Activated T-helper 17 cell treated with anti-CD3 and anti-CD28 coated beads, Interleukin-2, amount 50 U/mL, for 72 hours (primary cell): ENCODE data around the gene SCGB1D4. TPM values are rescaled to one million over a fixed set of nuclear protein-coding genes. Genes with fewer than 3 reads are reported as not detected.
"Not testable (repeated sequence)": the region's sequence is repeated elsewhere in the genome, so short reads cannot be mapped to it uniquely, and the experiment has no call there.

Source experiments
- ATAC-seq: fragments of 150-1000 bp; cut with Tn5 transposase; replicated peaks from 2 replicates; pipeline ENCODE4 v1.10.0; 2021; ENCODE audit warnings: mild to moderate bottlenecking, moderate library complexity
- H3K27ac Mint-ChIP-seq: one replicate; pipeline ENCODE4 v1.8.0; 2022; ENCODE audit warnings: mixed read lengths
- H3K27me3 Mint-ChIP-seq: one replicate; pipeline ENCODE4 v1.8.0; 2022; ENCODE audit warnings: mixed read lengths
- H3K36me3 Mint-ChIP-seq: one replicate; pipeline ENCODE4 v1.8.0; 2022; ENCODE audit warnings: low read depth, mild to moderate bottlenecking, mixed read lengths
- H3K4me1 Mint-ChIP-seq: one replicate; pipeline ENCODE4 v1.8.0; 2022; ENCODE audit warnings: mixed read lengths
- H3K4me3 Mint-ChIP-seq: one replicate; pipeline ENCODE4 v1.8.0; 2022; ENCODE audit warnings: mild to moderate bottlenecking, mixed read lengths
- H3K9me3 Mint-ChIP-seq: one replicate; pipeline ENCODE4 v1.8.0; 2022; ENCODE audit warnings: mixed read lengths
- total RNA-seq, 2 donors: library from RNA; stranded (reverse); gene quantifications; one replicate each; pipeline ENCODE4 v1.2.3, GENCODE V29; 2022

SCGB1D4 gene
- total RNA-seq, result not detected

- no peaks in the 10 kb centered on the region for H3K4me1 Mint-ChIP-seq
- no peaks in the 10 kb centered on the region for H3K9me3 Mint-ChIP-seq
- ATAC-seq, result no peak
- peaks cover 25% of the 10 kb centered on the region for H3K27me3 Mint-ChIP-seq
- no peak within 1 kb of the TSS for H3K4me3 Mint-ChIP-seq
- H3K36me3 Mint-ChIP-seq, result no peaks in the 10 kb centered on the region
- no peak within 1 kb of the TSS for H3K27ac Mint-ChIP-seq
Measured at GRCh38 chr11:62298975-62299374, at the start of gene SCGB1D4. Gene SCGB1D4 (minus strand): TSS chr11:62299075. CDS start chr11:62299010, 65 bp downstream.

- Mint-ChIP-seq H3K4me3 (no peak overlapping the region), H3K27ac (no peak overlapping the region), H3K9me3 (no peaks in the 10 kb centered on the region), H3K36me3 (no peaks in the 10 kb centered on the region), H3K27me3 (no peaks in the 10 kb centered on the region), H3K4me1 (no peaks in the 10 kb centered on the region)
- ATAC-seq, result no peak
Measured at GRCh38 chr11:62345861-62346260, 47.0 kb upstream of the SCGB1D4 start.

GRCh38 chr11:62344210-62344609, 45.3 kb upstream of the SCGB1D4 start:
- H3K27ac Mint-ChIP-seq, result no peak overlapping the region
- ATAC-seq, result no peak
- H3K27me3 Mint-ChIP-seq, result no peaks in the 10 kb centered on the region
- H3K36me3 Mint-ChIP-seq, result no peaks in the 10 kb centered on the region
- H3K4me1 Mint-ChIP-seq, result no peaks in the 10 kb centered on the region
- no peak overlapping the region for H3K4me3 Mint-ChIP-seq
- H3K9me3 Mint-ChIP-seq, result no peaks in the 10 kb centered on the region

GRCh38 chr11:62343646-62344190, 44.8 kb upstream of the SCGB1D4 start:
- not testable (repeated sequence) for H3K27ac Mint-ChIP-seq, H3K36me3 Mint-ChIP-seq, H3K4me1 Mint-ChIP-seq, H3K9me3 Mint-ChIP-seq, H3K27me3 Mint-ChIP-seq, H3K4me3 Mint-ChIP-seq, ATAC-seq

GRCh38 chr11:62341588-62341987, 42.7 kb upstream of the SCGB1D4 start:
- Mint-ChIP-seq H3K9me3 (no peaks in the 10 kb centered on the region), H3K27ac (no peak overlapping the region), H3K4me1 (no peaks in the 10 kb centered on the region), H3K4me3 (no peak overlapping the region), H3K27me3 (peaks cover 8% of the 10 kb centered on the region), H3K36me3 (no peaks in the 10 kb centered on the region)
- peak; percentile 22 for ATAC-seq

- H3K27ac Mint-ChIP-seq, result no peak overlapping the region
- no peaks in the 10 kb centered on the region for H3K4me1 Mint-ChIP-seq
- peaks cover 19% of the 10 kb centered on the region for H3K27me3 Mint-ChIP-seq
- no peaks in the 10 kb centered on the region for H3K36me3 Mint-ChIP-seq
- peak; percentile 58 for ATAC-seq
- no peaks in the 10 kb centered on the region for H3K9me3 Mint-ChIP-seq
- no peak overlapping the region for H3K4me3 Mint-ChIP-seq
Measured at GRCh38 chr11:62340269-62340901, 41.5 kb upstream of the SCGB1D4 start.

GRCh38 chr11:62338218-62338617, 39.3 kb upstream of the SCGB1D4 start:
- Mint-ChIP-seq H3K27me3 (peaks cover 23% of the 10 kb centered on the region), H3K27ac (no peak overlapping the region), H3K36me3 (no peaks in the 10 kb centered on the region), H3K4me1 (no peaks in the 10 kb centered on the region), H3K9me3 (no peaks in the 10 kb centered on the region), H3K4me3 (peak overlapping the region; percentile 81)
- ATAC-seq, result no peak

GRCh38 chr11:62337303-62338181, 38.7 kb upstream of the SCGB1D4 start, which contains the start of gene ASRGL1:
Gene ASRGL1 (plus strand): TSS chr11:62337448. CDS start chr11:62337978, 530 bp downstream.
- Mint-ChIP-seq H3K4me3 (peak within 1 kb of the TSS; percentile 81), H3K4me1 (no peaks in the 10 kb centered on the region), H3K9me3 (no peaks in the 10 kb centered on the region), H3K27me3 (peaks cover 26% of the 10 kb centered on the region), H3K27ac (peak within 1 kb of the TSS; percentile 51), H3K36me3 (no peaks in the 10 kb centered on the region)
- peak; percentile 87 for ATAC-seq

GRCh38 chr11:62336949-62337302, 38.1 kb upstream of the SCGB1D4 start:
- peak overlapping the region; percentile 51 for H3K27ac Mint-ChIP-seq
- H3K4me3 Mint-ChIP-seq, result peak overlapping the region; percentile 81
- H3K9me3 Mint-ChIP-seq, ATAC-seq, H3K4me1 Mint-ChIP-seq, H3K36me3 Mint-ChIP-seq: not testable (repeated sequence)
- peaks cover 26% of the 10 kb centered on the region for H3K27me3 Mint-ChIP-seq

- Mint-ChIP-seq H3K27ac (no peak overlapping the region), H3K4me3 (no peak overlapping the region), H3K36me3 (no peaks in the 10 kb centered on the region), H3K9me3 (no peaks in the 10 kb centered on the region), H3K27me3 (peaks cover 37% of the 10 kb centered on the region), H3K4me1 (no peaks in the 10 kb centered on the region)
- no peak for ATAC-seq
Measured at GRCh38 chr11:62333768-62334167, 34.9 kb upstream of the SCGB1D4 start.

- not testable (repeated sequence) for H3K36me3 Mint-ChIP-seq, H3K9me3 Mint-ChIP-seq, ATAC-seq, H3K27ac Mint-ChIP-seq, H3K4me1 Mint-ChIP-seq, H3K4me3 Mint-ChIP-seq
- peaks cover 34% of the 10 kb centered on the region for H3K27me3 Mint-ChIP-seq
Measured at GRCh38 chr11:62331264-62331663, 32.4 kb upstream of the SCGB1D4 start.

GRCh38 chr11:62327541-62327940, 28.7 kb upstream of the SCGB1D4 start:
- not testable (repeated sequence) for H3K4me3 Mint-ChIP-seq, H3K27ac Mint-ChIP-seq, H3K36me3 Mint-ChIP-seq, ATAC-seq, H3K4me1 Mint-ChIP-seq, H3K9me3 Mint-ChIP-seq
- H3K27me3 Mint-ChIP-seq, result peaks cover 22% of the 10 kb centered on the region

- H3K9me3 Mint-ChIP-seq, ATAC-seq, H3K27ac Mint-ChIP-seq, H3K4me3 Mint-ChIP-seq, H3K36me3 Mint-ChIP-seq, H3K4me1 Mint-ChIP-seq: not testable (repeated sequence)
- H3K27me3 Mint-ChIP-seq, result peaks cover 22% of the 10 kb centered on the region
Measured at GRCh38 chr11:62326719-62327118, 27.8 kb upstream of the SCGB1D4 start.

GRCh38 chr11:62325781-62326180, 26.9 kb upstream of the SCGB1D4 start:
- H3K36me3 Mint-ChIP-seq, H3K4me3 Mint-ChIP-seq, H3K4me1 Mint-ChIP-seq, ATAC-seq, H3K9me3 Mint-ChIP-seq: not testable (repeated sequence)
- Mint-ChIP-seq H3K27ac (peak overlapping the region; percentile 45), H3K27me3 (peaks cover 15% of the 10 kb centered on the region)
